ENCODE data around the gene CYP11A1.
A peak's percentile ranks its signal among the peaks of the same experiment; 100 is the strongest.
"Not testable (repeated sequence)": the region's sequence is repeated elsewhere in the genome, so short reads cannot be mapped to it uniquely, and the experiment has no call there.

The CYP11A1 gene

GRCh38 chr15:74373731-74374647 lies 6.5 kb upstream of the CYP11A1 start:
- peak; percentile 92 for DNase-seq

DNA sequence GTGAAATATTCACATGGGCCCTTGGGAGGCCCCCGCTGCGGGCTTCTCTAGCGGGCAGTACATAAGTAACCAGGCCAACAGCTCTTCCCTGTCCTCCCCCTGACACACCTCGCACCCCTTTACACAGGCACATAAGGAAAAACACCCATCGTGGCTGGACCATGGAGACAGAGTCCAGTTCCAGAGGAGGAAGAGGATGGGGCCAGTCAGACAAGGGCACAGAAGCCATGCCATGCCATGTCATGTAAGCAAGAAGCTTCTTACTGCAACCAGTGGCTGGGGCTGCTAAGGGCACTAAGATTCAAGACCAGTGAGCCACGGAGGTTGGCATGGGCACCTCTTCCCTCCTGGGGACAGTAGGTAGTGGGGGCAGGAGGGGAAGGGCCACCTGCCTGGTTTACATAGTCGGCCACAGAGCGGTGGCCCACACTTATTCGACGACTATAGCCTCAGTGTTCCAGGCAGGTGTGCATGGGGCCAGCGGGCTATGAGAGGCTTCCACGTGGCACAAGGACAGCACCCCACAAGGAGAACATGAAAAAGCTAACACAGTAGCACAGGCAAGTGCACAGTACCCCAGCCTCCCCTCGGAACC lies 5.7 kb upstream of the CYP11A1 start:
- DNase-seq = no peak

DNA sequence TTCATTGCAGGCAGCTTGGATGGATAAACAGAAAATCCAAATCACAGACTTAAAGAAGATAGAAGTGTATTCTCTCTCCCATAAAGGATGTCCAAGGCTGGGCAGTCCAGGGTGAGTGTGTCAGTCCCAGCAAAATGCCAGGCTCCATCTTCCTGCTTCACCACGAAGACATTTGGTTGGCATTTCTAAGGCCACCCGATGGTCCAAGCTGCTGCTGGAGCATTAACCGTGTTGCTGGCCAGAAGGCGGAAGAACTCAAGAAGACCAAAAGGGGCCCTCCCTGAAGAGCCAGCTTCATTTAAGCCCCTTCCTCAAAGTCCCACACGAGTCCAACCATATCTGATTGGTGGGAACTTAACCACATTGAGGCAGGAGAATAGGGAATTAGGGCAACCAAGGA lies 3.0 kb upstream of the CYP11A1 start:
- DNase-seq = no peak

- DNase-seq = no peak
These were observed 2.3 kb upstream of the CYP11A1 start for GRCh38 chr15:74369756-74370155.

GRCh38 chr15:74369084-74369745 lies 1.8 kb upstream of the CYP11A1 start:
- DNase-seq = no peak

GRCh38 chr15:74368121-74368520 lies 675 bp upstream of the CYP11A1 start:
- no peak for DNase-seq

- DNase-seq = peak; percentile 86
These were observed 1.6 kb downstream of the CYP11A1 start for GRCh38 chr15:74365598-74366445.

DNA sequence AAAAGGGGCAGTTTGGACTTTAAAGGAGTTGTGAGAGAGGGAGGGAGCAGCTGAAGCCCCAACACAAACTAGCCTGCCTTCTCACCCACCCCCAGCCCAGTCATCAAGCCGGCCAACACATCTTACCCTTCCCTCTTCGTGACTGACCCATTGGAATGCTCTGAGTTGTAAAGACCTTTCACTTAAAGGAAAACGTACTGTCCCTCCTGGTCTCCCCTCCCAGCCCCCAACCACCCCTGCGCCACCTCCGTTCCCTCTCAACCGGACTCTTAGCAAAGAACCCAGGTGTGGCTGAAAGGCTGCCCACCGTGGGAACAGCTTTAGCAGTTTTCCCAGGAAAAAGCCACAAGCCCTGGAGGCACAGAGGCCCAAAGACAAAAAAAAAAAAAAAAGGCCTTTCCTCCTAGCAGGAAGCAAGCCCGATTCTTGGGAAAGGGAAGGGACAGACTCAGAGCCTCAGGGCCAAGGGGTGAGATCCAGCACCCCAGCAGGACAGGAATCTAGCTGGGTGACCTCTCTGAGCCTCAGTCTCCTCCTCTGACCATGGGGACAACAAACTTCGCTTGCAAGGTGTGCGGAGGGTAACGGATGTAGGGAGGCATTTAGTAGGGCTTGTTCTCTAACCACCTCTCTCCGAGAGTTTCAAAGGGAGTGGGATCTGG lies 2.4 kb downstream of the CYP11A1 start:
- no peak for DNase-seq

GRCh38 chr15:74362482-74362881 lies 5.0 kb downstream of the CYP11A1 start:
- no peak for DNase-seq

GRCh38 chr15:74360855-74361254 lies 6.6 kb downstream of the CYP11A1 start:
- DNase-seq = not testable (repeated sequence)

DNA sequence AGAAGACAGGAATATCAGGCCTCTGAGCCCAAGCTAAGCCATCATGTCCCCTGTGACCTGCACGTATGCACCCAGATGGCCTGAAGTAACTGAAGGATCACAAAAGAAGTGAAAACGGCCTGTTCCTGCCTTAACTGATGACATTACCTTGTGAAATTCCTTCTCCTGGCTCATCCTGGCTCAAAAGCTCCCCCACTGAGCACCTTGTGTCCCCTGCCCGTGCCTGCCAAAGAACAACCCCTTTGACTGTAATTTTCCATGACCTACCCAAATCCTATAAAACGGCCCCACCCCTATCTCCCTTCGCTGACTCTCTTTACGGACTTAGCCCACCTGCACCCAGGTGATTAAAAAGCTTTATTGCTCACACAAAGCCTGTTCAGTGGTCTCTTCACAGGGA lies 8.1 kb downstream of the CYP11A1 start:
- DNase-seq = not testable (repeated sequence)

DNA sequence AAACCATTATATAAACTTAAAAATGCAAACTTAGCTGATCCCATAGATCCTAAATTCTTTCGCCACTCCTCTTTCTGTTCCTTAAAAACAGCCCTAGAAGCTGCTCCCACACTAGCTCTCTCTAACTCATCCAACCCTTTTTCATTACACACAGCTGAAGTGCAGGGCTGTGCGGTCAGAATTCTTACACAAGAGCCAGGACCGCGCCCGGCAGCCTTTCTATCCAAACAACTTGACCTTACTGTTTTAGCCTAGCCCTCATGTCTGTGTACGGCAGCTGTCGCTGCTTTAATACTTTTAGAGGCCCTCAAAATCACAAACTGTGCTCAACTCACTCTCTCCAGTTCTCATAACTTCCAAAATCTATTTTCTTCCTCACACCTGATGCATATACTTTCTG lies 9.9 kb downstream of the CYP11A1 start:
- not testable (repeated sequence) for DNase-seq

- DNase-seq = not testable (repeated sequence)
These were observed 11.4 kb downstream of the CYP11A1 start for GRCh38 chr15:74356050-74356449.

- not testable (repeated sequence) for DNase-seq
These were observed 13.5 kb downstream of the CYP11A1 start for GRCh38 chr15:74353992-74354391.

DNA sequence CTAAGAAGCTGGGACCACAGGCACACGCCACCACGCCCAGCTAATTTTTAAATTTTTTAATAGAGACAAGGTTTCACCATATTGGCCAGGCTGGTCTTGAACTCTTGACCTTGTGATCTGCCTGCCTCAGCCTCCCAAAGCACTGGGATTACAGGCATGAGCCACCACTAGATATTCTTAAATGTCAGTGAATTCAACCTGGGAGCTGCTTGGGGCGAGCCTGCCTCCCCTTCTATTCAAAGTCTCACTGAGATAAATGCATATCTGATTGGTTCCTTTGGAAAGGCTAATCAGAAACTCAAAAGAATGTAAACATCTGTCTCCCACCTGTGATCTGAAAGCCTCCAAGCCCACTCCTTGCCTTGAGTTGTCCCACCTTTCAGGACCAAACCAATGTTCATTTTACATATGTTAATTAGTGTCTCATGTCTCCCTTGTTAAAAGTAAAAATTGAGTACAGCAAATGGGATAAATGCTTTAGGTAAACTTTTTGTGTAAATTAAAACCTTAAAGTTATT lies 15.0 kb downstream of the CYP11A1 start:
- no peak for DNase-seq

- DNase-seq = no peak
These were observed 15.8 kb downstream of the CYP11A1 start for GRCh38 chr15:74351670-74352069.

- no peak for DNase-seq
These were observed 16.9 kb downstream of the CYP11A1 start for GRCh38 chr15:74350295-74351275.

GRCh38 chr15:74349241-74349778 lies 18.1 kb downstream of the CYP11A1 start:
- DNase-seq = no peak

DNA sequence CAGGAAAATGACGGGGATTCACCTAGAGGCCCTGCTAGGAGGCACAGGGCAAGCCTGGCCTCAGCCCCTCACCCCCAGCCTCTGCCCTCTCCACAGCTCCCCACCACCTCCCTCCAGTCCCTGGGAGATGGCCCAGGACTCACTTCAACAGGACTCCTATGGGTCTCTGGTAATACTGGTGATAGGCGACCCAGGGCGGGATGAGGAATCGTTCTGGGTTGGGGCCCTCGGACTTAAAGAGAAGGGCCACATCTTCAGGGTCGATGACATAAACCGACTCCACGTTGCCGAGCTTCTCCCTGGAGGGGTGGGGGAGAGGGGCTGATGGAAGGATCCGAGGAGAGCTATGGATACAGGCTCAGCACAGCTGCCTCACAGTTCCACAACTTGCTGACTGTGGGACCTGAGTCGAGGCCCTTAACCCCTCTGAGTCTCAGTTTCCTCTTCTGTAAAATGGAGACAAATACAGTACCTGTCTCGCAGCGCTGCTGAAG lies 19.6 kb downstream of the CYP11A1 start:
- DNase-seq = no peak

GRCh38 chr15:74345051-74345450 lies 22.4 kb downstream of the CYP11A1 start:
- DNase-seq = no peak

Data from left hindlimb (tissue), 1 donor.